ENCODE data around the gene XXYLT1. TPM values are rescaled to one million over a fixed set of nuclear protein-coding genes. Genes with fewer than 3 reads are reported as not detected.

XXYLT1 gene
- total RNA-seq, 4 donors from 2014 or later = 9.6 to 17.7 (median 13.2) TPM

- Histone ChIP-seq H3K4me1 (peaks cover 0 to 11% (median 0%) of the 10 kb centered on the region in 4 donors), H3K4me3 (no peak overlapping the region), H3K27ac (no peak overlapping the region), H3K36me3 (peaks cover 0 to 26% (median 0%) of the 10 kb centered on the region in 3 donors), H3K9me3 (peaks cover 0 to 7% (median 0%) of the 10 kb centered on the region in 4 donors), H3K27me3 (no peaks in the 10 kb centered on the region)
- TF ChIP-seq POLR2A (IDR thresholded peaks at IDR 0.05) (no peak), CTCF (IDR thresholded peaks at IDR 0.05) (no peak), EP300 (IDR thresholded peaks at IDR 0.05) (no peak)
- DNase-seq (ENCODE audit: low spot score in 2 of 2) = no peak
- 83 to 92% methylated on average over 6 of the region's 6 CpGs for WGBS, 2 donors
These were observed 30.0 kb downstream of the XXYLT1 start for GRCh38 chr3:195240939-195241338.

- DNase-seq (ENCODE audit: low spot score in 2 of 2) = no peak
- 89% methylated on average over 15 of the region's 15 CpGs for WGBS, 2 donors
- H3K27me3 ChIP-seq = no peaks in the 10 kb centered on the region
- peaks cover 0 to 7% (median 0%) of the 10 kb centered on the region in 4 donors for H3K9me3 ChIP-seq
- TF ChIP-seq POLR2A (IDR thresholded peaks at IDR 0.05) (no peak), CTCF (IDR thresholded peaks at IDR 0.05) (no peak), EP300 (IDR thresholded peaks at IDR 0.05) (no peak)
- H3K27ac ChIP-seq = no peak overlapping the region
- no peak overlapping the region for H3K4me3 ChIP-seq
- peaks cover 0 to 22% (median 0%) of the 10 kb centered on the region in 3 donors for H3K36me3 ChIP-seq
- peaks cover 0 to 11% (median 0%) of the 10 kb centered on the region in 4 donors for H3K4me1 ChIP-seq
These were observed 30.7 kb downstream of the XXYLT1 start for GRCh38 chr3:195240171-195240701.

GRCh38 chr3:195239121-195239520 lies 31.8 kb downstream of the XXYLT1 start:
- Histone ChIP-seq H3K27ac (no peak overlapping the region), H3K9me3 (peaks cover 0 to 7% (median 0%) of the 10 kb centered on the region in 4 donors), H3K4me1 (peaks cover 0 to 11% (median 0%) of the 10 kb centered on the region in 4 donors), H3K27me3 (no peaks in the 10 kb centered on the region), H3K4me3 (no peak overlapping the region), H3K36me3 (peaks cover 0 to 20% (median 0%) of the 10 kb centered on the region in 3 donors)
- TF ChIP-seq CTCF (IDR thresholded peaks at IDR 0.05) (no peak), POLR2A (IDR thresholded peaks at IDR 0.05) (no peak), EP300 (IDR thresholded peaks at IDR 0.05) (no peak)
- no peak for DNase-seq (ENCODE audit: low spot score in 2 of 2)
- 72 to 81% methylated on average over 3 of the region's 3 CpGs for WGBS, 2 donors

DNA sequence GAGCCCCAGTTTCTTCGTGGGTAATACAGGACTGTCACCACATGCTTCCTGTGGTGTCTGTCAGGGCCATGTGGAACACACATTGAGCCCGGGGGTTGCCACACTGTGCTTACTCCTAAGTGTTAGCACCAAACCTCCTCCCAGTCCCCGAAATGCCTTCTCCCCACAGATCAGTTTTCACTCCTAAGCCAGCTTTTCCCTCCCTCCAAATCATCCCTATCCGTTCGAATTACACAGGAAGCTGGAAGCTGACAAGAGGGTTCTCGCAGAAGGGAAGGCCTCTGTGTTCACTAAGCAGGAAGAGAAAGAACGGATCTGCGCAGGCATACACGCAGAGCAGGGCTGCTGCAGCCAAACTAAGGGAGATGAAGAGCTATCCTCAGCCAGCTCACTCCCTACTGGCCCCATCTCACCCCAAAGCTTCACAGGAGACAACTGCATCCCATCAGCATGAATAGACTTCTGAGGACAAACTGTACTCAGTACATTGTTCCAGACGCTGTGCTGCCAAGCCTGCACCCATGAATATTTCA lies 32.3 kb downstream of the XXYLT1 start:
- no peaks in the 10 kb centered on the region for H3K27me3 ChIP-seq
- TF ChIP-seq EP300 (IDR thresholded peaks at IDR 0.05) (peak in 1 of 2 donors; percentile 22), POLR2A (IDR thresholded peaks at IDR 0.05) (no peak), CTCF (IDR thresholded peaks at IDR 0.05) (no peak)
- WGBS, 2 donors = 61 to 69% methylated on average over 10 of the region's 10 CpGs
- H3K4me3 ChIP-seq = no peak overlapping the region
- DNase-seq (ENCODE audit: low spot score in 2 of 2) = peak in 1 of 2 donors; percentile 8
- H3K36me3 ChIP-seq = peaks cover 0 to 20% (median 0%) of the 10 kb centered on the region in 3 donors
- peaks cover 0 to 11% (median 0%) of the 10 kb centered on the region in 4 donors for H3K4me1 ChIP-seq
- H3K9me3 ChIP-seq = peaks cover 0 to 7% (median 0%) of the 10 kb centered on the region in 4 donors
- H3K27ac ChIP-seq = peak overlapping the region in 1 of 4 donors; percentile 25

- Histone ChIP-seq H3K4me3 (no peak overlapping the region), H3K36me3 (peaks cover 0 to 20% (median 0%) of the 10 kb centered on the region in 3 donors), H3K27ac (peak overlapping the region in 1 of 4 donors; percentile 25), H3K27me3 (no peaks in the 10 kb centered on the region), H3K9me3 (peaks cover 0 to 7% (median 0%) of the 10 kb centered on the region in 4 donors), H3K4me1 (peaks cover 0 to 11% (median 0%) of the 10 kb centered on the region in 4 donors)
- DNase-seq (ENCODE audit: low spot score in 2 of 2) = no peak
- TF ChIP-seq EP300 (IDR thresholded peaks at IDR 0.05) (no peak), CTCF (IDR thresholded peaks at IDR 0.05) (no peak), POLR2A (IDR thresholded peaks at IDR 0.05) (no peak)
- 82 to 90% methylated on average over 12 of the region's 12 CpGs for WGBS, 2 donors
These were observed 32.8 kb downstream of the XXYLT1 start for GRCh38 chr3:195238081-195238571.

Data from tibial nerve (tissue), 4 donors.